Limb (tissue), 2 donors: ENCODE data around the gene BIN1.

Experiments
- DNase-seq, 2 donors: peaks; one replicate each; pipeline ENCODE4 v3.0.0-alpha.2; 2016; ENCODE audit errors: extremely low spot score in 2 of 2

BIN1 gene

GRCh38 chr2:126999106-126999756, 107.7 kb downstream of the BIN1 start:
- no peak for DNase-seq

- no peak for DNase-seq
These were observed 108.5 kb downstream of the BIN1 start for GRCh38 chr2:126998486-126998885.
